GM12878 (cell line): Measurements from ENCODE around the gene TBC1D1. TPM values are rescaled to one million over a fixed set of nuclear protein-coding genes. Genes with fewer than 3 reads are reported as not detected.
A peak's percentile ranks its signal among the peaks of the same experiment; 100 is the strongest.

ENCODE experiments used
- CEBPB ChIP-seq, 2 experiments: fragments of 150-350 bp in 1 of 2; IDR thresholded peaks; 2 replicates each; pipeline ENCODE4 v1.6.1; 2012 to 2014; ENCODE audit warnings: low read depth in 2 of 2, low read length in 2 of 2, borderline replicate concordance in 1 of 2, inconsistent platforms in 1 of 2
- CREB1 ChIP-seq: IDR thresholded peaks from 2 replicates; pipeline ENCODE4 v1.6.1; 2012; ENCODE audit warnings: low read depth, mild to moderate bottlenecking, inconsistent platforms
- EZH2 ChIP-seq: IDR thresholded peaks from 2 replicates; pipeline ENCODE4 v1.6.1; 2012; ENCODE audit warnings: low read depth, mild to moderate bottlenecking, control low read depth, inconsistent platforms, low read length, borderline replicate concordance; ENCODE audit not compliant: control insufficient read depth
- HCFC1 ChIP-seq: fragments of 150-350 bp; IDR thresholded peaks from 2 replicates; pipeline ENCODE4 v1.6.1; 2014; ENCODE audit warnings: low read length
- IKZF1 ChIP-seq: fragments of 450-650 bp; conservative IDR thresholded peaks from 2 replicates; pipeline ENCODE4 v1.6.1; 2017; ENCODE audit warnings: antibody characterized with exemption, mild to moderate bottlenecking
- IKZF2 ChIP-seq, 2 experiments: fragments of 450-650 bp; IDR thresholded peaks; 2 replicates each; pipeline ENCODE4 v1.6.1; 2017; ENCODE audit warnings: mild to moderate bottlenecking in 2 of 2, moderate library complexity in 2 of 2
- LARP7 ChIP-seq: fragments of 450-650 bp; IDR thresholded peaks from 2 replicates; pipeline ENCODE4 v1.6.1; 2017; ENCODE audit warnings: mild to moderate bottlenecking
- MTA2 ChIP-seq: fragments of 450-650 bp; IDR thresholded peaks from 2 replicates; pipeline ENCODE4 v1.6.1; 2016; ENCODE audit warnings: low read depth, mild to moderate bottlenecking, moderate library complexity
- NFIC ChIP-seq: IDR thresholded peaks from 2 replicates; pipeline ENCODE4 v1.6.1; 2012; ENCODE audit warnings: low read depth, mild to moderate bottlenecking, inconsistent platforms, low read length, moderate library complexity
- NR2F1 ChIP-seq: fragments of 450-650 bp; conservative IDR thresholded peaks from 2 replicates; pipeline ENCODE4 v1.6.1; 2017; ENCODE audit warnings: mild to moderate bottlenecking
- NRF1 ChIP-seq: conservative IDR thresholded peaks from 2 replicates; pipeline ENCODE4 v1.6.1; 2011; ENCODE audit warnings: mild to moderate bottlenecking, low read depth, low read length, improper control_type of control experiment
- RAD21 ChIP-seq: IDR thresholded peaks from 2 replicates; pipeline ENCODE4 v1.6.1; 2011; ENCODE audit warnings: mild to moderate bottlenecking, low read depth, low read length, moderate library complexity; ENCODE audit not compliant: insufficient read depth
- RCOR1 ChIP-seq: conservative IDR thresholded peaks from 2 replicates; pipeline ENCODE4 v1.6.1; 2012; ENCODE audit warnings: low read depth, low read length, improper control_type of control experiment
- SMARCA5 ChIP-seq: fragments of 450-650 bp; IDR thresholded peaks from 2 replicates; pipeline ENCODE4 v1.6.1; 2017; ENCODE audit warnings: mild to moderate bottlenecking
- TCF7 ChIP-seq: IDR thresholded peaks from 2 replicates; pipeline ENCODE4 v1.6.1; 2014; ENCODE audit warnings: antibody characterized with exemption, borderline replicate concordance
- WRNIP1 ChIP-seq: IDR thresholded peaks from 2 replicates; pipeline ENCODE4 v1.6.1; 2011; ENCODE audit warnings: low read depth, low read length, improper control_type of control experiment, borderline replicate concordance
- ZBED1 ChIP-seq: IDR thresholded peaks from 2 replicates; pipeline ENCODE4 v1.6.1; 2016; ENCODE audit warnings: borderline replicate concordance
- polyA plus RNA-seq, 11 experiments: library from polyadenylated mRNA; depleted of rRNA in 4 of 11; unstranded in 6 of 11; stranded (reverse) in 5 of 11; fragments of >200 nt; fragmentation: Nextera tagmentation in 4 of 11; fragmentation: Illumina TruSeq in 1 of 11; extraction: Ambion mirVana in 4 of 11; extraction: Trizol in 1 of 11; gene quantifications; 1 replicate in 1 of 11; 2 replicates in 10 of 11; pipeline versions ENCODE4 v1.2.1 to v1.2.3, GENCODE V29; 2011 to 2016; ENCODE audit warnings: inconsistent platforms in 2 of 11, missing spikeins in 2 of 11, low read depth in 1 of 11
- total RNA-seq, 4 experiments: library from RNA; depleted of rRNA in 3 of 4; stranded (reverse); fragments of >200 nt in 3 of 4; fragmentation: Illumina TruSeq in 1 of 4; extraction: Trizol in 1 of 4; gene quantifications; 2 replicates each; pipeline versions ENCODE4 v1.2.1 to v1.2.3, GENCODE V29; 2013 to 2021
- TF ChIP-seq, protein P1 (sequence below): fragments of 450-650 bp; IDR thresholded peaks from 2 replicates; pipeline ENCODE4 v1.6.1; 2016; ENCODE audit warnings: mild to moderate bottlenecking
- TF ChIP-seq, protein P2 (sequence below): fragments of 150-350 bp; IDR thresholded peaks from 2 replicates; pipeline ENCODE4 v1.6.1; 2016; ENCODE audit warnings: low read depth, low read length
- TF ChIP-seq, protein P3 (sequence below): fragments of 450-650 bp; formaldehyde crosslinking; IDR thresholded peaks from 2 replicates; pipeline ENCODE4 v1.4.0; 2020; ENCODE audit warnings: mild to moderate bottlenecking, moderate library complexity
- TF ChIP-seq, protein P4 (sequence below): IDR thresholded peaks from 2 replicates; pipeline ENCODE4 v1.6.1; 2011; ENCODE audit warnings: low read depth, mild to moderate bottlenecking, low read length, moderate library complexity, borderline replicate concordance; ENCODE audit errors: extremely low read depth

Gene TBC1D1
- total and polyA plus RNA-seq, 10 of the 15 experiments (the other 5 are each of a cell fraction or from before 2014, with no cell fraction given): 5.3 to 102 (median 57.8) TPM

DNA sequence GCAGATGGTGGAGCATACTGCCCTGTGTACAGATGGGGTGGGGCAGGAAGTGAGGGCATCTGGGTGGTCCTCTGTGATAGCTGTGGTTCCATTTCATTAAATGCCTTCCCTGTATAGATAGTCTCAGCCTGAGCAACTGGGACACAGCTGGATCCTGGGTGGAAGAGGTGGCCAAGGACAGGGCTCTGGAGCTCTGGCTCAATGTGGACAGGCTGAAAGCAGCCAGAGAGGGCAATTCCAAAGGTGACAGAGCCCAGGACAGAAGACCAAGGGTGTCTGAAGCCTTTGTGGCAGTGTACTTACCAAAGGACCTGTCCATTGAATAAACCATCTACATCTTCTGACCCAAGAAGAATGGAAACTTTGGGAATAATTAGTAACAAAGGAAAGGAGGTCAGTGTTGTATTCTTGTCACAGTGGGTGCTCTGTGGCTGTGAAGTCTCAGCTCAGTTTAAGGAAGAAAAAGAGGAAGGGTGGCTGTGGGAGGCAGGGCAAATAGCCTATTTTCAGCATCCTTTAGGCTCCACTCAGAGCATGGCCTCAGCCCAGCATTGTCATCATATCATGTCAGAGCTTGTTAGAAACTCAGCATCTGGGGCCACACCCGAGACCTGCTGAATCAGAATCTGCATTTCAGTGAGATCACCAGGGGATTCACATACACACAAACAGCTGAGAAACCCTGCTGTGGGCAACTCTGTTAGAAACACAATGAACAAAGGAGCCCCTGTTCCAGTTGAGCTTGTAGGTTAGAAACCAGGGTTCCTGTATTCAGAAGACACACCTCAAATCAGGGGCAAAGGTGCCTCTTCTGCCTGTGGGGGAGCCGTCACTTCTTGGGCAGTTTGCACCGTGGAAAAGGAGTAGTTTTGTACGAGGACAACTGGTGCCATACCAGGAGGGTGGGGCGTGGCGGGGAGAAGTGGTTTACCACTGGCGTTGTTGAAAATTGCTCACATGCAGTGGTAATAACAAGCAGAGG lies 237.9 kb downstream of the TBC1D1 start (continued):
- TF ChIP-seq, protein P1, sequence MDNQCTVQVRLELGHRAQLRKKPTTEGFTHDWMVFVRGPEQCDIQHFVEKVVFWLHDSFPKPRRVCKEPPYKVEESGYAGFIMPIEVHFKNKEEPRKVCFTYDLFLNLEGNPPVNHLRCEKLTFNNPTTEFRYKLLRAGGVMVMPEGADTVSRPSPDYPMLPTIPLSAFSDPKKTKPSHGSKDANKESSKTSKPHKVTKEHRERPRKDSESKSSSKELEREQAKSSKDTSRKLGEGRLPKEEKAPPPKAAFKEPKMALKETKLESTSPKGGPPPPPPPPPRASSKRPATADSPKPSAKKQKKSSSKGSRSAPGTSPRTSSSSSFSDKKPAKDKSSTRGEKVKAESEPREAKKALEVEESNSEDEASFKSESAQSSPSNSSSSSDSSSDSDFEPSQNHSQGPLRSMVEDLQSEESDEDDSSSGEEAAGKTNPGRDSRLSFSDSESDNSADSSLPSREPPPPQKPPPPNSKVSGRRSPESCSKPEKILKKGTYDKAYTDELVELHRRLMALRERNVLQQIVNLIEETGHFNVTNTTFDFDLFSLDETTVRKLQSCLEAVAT: peak; percentile 91
- no peak; the same call in 1 of the 2 replicates for TF ChIP-seq RAD21
- peak; percentile 91 to 93 for TF ChIP-seq IKZF2 (IDR thresholded peaks at IDR 0.05)
- TF ChIP-seq, protein P2, sequence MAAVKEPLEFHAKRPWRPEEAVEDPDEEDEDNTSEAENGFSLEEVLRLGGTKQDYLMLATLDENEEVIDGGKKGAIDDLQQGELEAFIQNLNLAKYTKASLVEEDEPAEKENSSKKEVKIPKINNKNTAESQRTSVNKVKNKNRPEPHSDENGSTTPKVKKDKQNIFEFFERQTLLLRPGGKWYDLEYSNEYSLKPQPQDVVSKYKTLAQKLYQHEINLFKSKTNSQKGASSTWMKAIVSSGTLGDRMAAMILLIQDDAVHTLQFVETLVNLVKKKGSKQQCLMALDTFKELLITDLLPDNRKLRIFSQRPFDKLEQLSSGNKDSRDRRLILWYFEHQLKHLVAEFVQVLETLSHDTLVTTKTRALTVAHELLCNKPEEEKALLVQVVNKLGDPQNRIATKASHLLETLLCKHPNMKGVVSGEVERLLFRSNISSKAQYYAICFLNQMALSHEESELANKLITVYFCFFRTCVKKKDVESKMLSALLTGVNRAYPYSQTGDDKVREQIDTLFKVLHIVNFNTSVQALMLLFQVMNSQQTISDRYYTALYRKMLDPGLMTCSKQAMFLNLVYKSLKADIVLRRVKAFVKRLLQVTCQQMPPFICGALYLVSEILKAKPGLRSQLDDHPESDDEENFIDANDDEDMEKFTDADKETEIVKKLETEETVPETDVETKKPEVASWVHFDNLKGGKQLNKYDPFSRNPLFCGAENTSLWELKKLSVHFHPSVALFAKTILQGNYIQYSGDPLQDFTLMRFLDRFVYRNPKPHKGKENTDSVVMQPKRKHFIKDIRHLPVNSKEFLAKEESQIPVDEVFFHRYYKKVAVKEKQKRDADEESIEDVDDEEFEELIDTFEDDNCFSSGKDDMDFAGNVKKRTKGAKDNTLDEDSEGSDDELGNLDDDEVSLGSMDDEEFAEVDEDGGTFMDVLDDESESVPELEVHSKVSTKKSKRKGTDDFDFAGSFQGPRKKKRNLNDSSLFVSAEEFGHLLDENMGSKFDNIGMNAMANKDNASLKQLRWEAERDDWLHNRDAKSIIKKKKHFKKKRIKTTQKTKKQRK: no peak
- 0 out of 2 replicates have a peak, but pooled peaks have one; percentile 70 for TF ChIP-seq RCOR1
- TF ChIP-seq MTA2: peak; percentile 97; the same call in 1 of the 2 replicates
- TF ChIP-seq, protein P3, sequence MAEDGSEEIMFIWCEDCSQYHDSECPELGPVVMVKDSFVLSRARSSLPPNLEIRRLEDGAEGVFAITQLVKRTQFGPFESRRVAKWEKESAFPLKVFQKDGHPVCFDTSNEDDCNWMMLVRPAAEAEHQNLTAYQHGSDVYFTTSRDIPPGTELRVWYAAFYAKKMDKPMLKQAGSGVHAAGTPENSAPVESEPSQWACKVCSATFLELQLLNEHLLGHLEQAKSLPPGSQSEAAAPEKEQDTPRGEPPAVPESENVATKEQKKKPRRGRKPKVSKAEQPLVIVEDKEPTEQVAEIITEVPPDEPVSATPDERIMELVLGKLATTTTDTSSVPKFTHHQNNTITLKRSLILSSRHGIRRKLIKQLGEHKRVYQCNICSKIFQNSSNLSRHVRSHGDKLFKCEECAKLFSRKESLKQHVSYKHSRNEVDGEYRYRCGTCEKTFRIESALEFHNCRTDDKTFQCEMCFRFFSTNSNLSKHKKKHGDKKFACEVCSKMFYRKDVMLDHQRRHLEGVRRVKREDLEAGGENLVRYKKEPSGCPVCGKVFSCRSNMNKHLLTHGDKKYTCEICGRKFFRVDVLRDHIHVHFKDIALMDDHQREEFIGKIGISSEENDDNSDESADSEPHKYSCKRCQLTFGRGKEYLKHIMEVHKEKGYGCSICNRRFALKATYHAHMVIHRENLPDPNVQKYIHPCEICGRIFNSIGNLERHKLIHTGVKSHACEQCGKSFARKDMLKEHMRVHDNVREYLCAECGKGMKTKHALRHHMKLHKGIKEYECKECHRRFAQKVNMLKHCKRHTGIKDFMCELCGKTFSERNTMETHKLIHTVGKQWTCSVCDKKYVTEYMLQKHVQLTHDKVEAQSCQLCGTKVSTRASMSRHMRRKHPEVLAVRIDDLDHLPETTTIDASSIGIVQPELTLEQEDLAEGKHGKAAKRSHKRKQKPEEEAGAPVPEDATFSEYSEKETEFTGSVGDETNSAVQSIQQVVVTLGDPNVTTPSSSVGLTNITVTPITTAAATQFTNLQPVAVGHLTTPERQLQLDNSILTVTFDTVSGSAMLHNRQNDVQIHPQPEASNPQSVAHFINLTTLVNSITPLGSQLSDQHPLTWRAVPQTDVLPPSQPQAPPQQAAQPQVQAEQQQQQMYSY (CRISPR knock-in tag): no peak
- TF ChIP-seq NR2F1: peak; percentile 91
- no peak for TF ChIP-seq EZH2
- TF ChIP-seq, protein P4, sequence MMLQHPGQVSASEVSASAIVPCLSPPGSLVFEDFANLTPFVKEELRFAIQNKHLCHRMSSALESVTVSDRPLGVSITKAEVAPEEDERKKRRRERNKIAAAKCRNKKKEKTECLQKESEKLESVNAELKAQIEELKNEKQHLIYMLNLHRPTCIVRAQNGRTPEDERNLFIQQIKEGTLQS: no peak
- TF ChIP-seq ZBED1: peak; percentile 93
- peak; percentile 59; the same call in 1 of the 2 replicates for TF ChIP-seq TCF7
- TF ChIP-seq NFIC: no peak
- TF ChIP-seq HCFC1: no peak
- no peak for TF ChIP-seq NRF1
- TF ChIP-seq LARP7: no peak
- TF ChIP-seq IKZF1: peak; percentile 93
- 0 out of 2 replicates have a peak, but pooled peaks have one; percentile 20 for TF ChIP-seq WRNIP1
- TF ChIP-seq SMARCA5: peak; percentile 54; the same call in 1 of the 2 replicates
- TF ChIP-seq CREB1: no peak
- TF ChIP-seq CEBPB (IDR thresholded peaks at IDR 0.05; ENCODE audit: borderline replicate concordance in 1 of 2, low read depth in 2 of 2, low read length in 2 of 2): no peak
